ENCODE data around the gene PTGES. TPM values are rescaled to one million over a fixed set of nuclear protein-coding genes. Genes with fewer than 3 reads are reported as not detected.
"Not testable (repeated sequence)": the region's sequence is repeated elsewhere in the genome, so short reads cannot be mapped to it uniquely, and the experiment has no call there.

PTGES gene
- total and polyA plus RNA-seq, 5 donors from 2014 or later = 0.17 TPM; not detected in 4

- peaks cover 24% of the 10 kb centered on the region for H3K27me3 Mint-ChIP-seq
- DNase-seq (no peak), ATAC-seq (ENCODE audit: low read depth in 2 of 2) (no peak)
- H3K9me3 Mint-ChIP-seq = no peaks in the 10 kb centered on the region
- H3K36me3 ChIP-seq (ENCODE audit: control insufficient read depth, insufficient read depth, low read length) = no peaks in the 10 kb centered on the region
- no peak overlapping the region for H3K4me3 ChIP-seq (ENCODE audit: low read depth, low read length)
- H3K27me3 ChIP-seq (ENCODE audit: control insufficient read depth, insufficient read depth, low read length) = no peaks in the 10 kb centered on the region
- peaks cover 8% of the 10 kb centered on the region for H3K4me1 ChIP-seq (ENCODE audit: control insufficient read depth, insufficient read depth, low read length, poor library complexity, severe bottlenecking)
- H3K9me3 ChIP-seq (ENCODE audit: control insufficient read depth in 2 of 2, low read length in 2 of 2) = no peaks in the 10 kb centered on the region
- no peak overlapping the region for H3K27ac Mint-ChIP-seq
- H3K4me3 Mint-ChIP-seq = no peak overlapping the region
- no peak overlapping the region for H3K27ac ChIP-seq (ENCODE audit: insufficient read depth, low read length, poor library complexity, severe bottlenecking)
- H3K4me1 Mint-ChIP-seq = peaks cover 0 to 9% (median 6%) of the 10 kb centered on the region in 4 donors
- no peaks in the 10 kb centered on the region for H3K36me3 Mint-ChIP-seq
Observed at GRCh38 chr9:129750013-129750638, 2.7 kb downstream of the PTGES start.

- no peaks in the 10 kb centered on the region for H3K36me3 ChIP-seq (ENCODE audit: control insufficient read depth, insufficient read depth, low read length)
- no peak overlapping the region for H3K4me3 ChIP-seq (ENCODE audit: low read depth, low read length)
- no peaks in the 10 kb centered on the region for H3K27me3 ChIP-seq (ENCODE audit: control insufficient read depth, insufficient read depth, low read length)
- no peak overlapping the region for H3K27ac ChIP-seq (ENCODE audit: insufficient read depth, low read length, poor library complexity, severe bottlenecking)
- Mint-ChIP-seq H3K4me1 (peaks cover 0 to 9% (median 6%) of the 10 kb centered on the region in 4 donors), H3K4me3 (peak overlapping the region in 1 of 4 donors; percentile 46), H3K36me3 (no peaks in the 10 kb centered on the region), H3K9me3 (no peaks in the 10 kb centered on the region), H3K27me3 (peaks cover 24% of the 10 kb centered on the region), H3K27ac (no peak overlapping the region)
- DNase-seq (no peak), ATAC-seq (ENCODE audit: low read depth in 2 of 2) (no peak)
- H3K4me1 ChIP-seq (ENCODE audit: control insufficient read depth, insufficient read depth, low read length, poor library complexity, severe bottlenecking) = peaks cover 8% of the 10 kb centered on the region
- H3K9me3 ChIP-seq (ENCODE audit: control insufficient read depth in 2 of 2, low read length in 2 of 2) = no peaks in the 10 kb centered on the region
Observed at GRCh38 chr9:129749575-129749974, 3.3 kb downstream of the PTGES start.

GRCh38 chr9:129749052-129749451, 3.8 kb downstream of the PTGES start:
- H3K36me3 ChIP-seq (ENCODE audit: control insufficient read depth, insufficient read depth, low read length); H3K27me3 ChIP-seq (ENCODE audit: control insufficient read depth, insufficient read depth, low read length); H3K27ac ChIP-seq (ENCODE audit: insufficient read depth, low read length, poor library complexity, severe bottlenecking); H3K4me1 Mint-ChIP-seq; H3K9me3 Mint-ChIP-seq; H3K36me3 Mint-ChIP-seq; H3K4me1 ChIP-seq (ENCODE audit: control insufficient read depth, insufficient read depth, low read length, poor library complexity, severe bottlenecking); H3K4me3 Mint-ChIP-seq; H3K4me3 ChIP-seq (ENCODE audit: low read depth, low read length); H3K9me3 ChIP-seq (ENCODE audit: control insufficient read depth in 2 of 2, low read length in 2 of 2); DNase-seq; ATAC-seq (ENCODE audit: low read depth in 2 of 2): not testable (repeated sequence)
- Mint-ChIP-seq H3K27ac (peak overlapping the region in 1 of 3 donors; percentile 56), H3K27me3 (peaks cover 22% of the 10 kb centered on the region)

GRCh38 chr9:129748249-129748648, 4.6 kb downstream of the PTGES start:
- no peaks in the 10 kb centered on the region for H3K9me3 ChIP-seq (ENCODE audit: control insufficient read depth in 2 of 2, low read length in 2 of 2)
- peaks cover 8% of the 10 kb centered on the region for H3K4me1 ChIP-seq (ENCODE audit: control insufficient read depth, insufficient read depth, low read length, poor library complexity, severe bottlenecking)
- H3K27ac ChIP-seq (ENCODE audit: insufficient read depth, low read length, poor library complexity, severe bottlenecking) = no peak overlapping the region
- no peaks in the 10 kb centered on the region for H3K9me3 Mint-ChIP-seq
- no peak for ATAC-seq (ENCODE audit: low read depth in 2 of 2)
- peaks cover 0 to 9% (median 3%) of the 10 kb centered on the region in 4 donors for H3K4me1 Mint-ChIP-seq
- no peaks in the 10 kb centered on the region for H3K27me3 ChIP-seq (ENCODE audit: control insufficient read depth, insufficient read depth, low read length)
- DNase-seq = no peak
- H3K27me3 Mint-ChIP-seq = peaks cover 14% of the 10 kb centered on the region
- H3K36me3 ChIP-seq (ENCODE audit: control insufficient read depth, insufficient read depth, low read length) = no peaks in the 10 kb centered on the region
- H3K36me3 Mint-ChIP-seq = no peaks in the 10 kb centered on the region
- H3K4me3 ChIP-seq (ENCODE audit: low read depth, low read length) = no peak overlapping the region
- H3K4me3 Mint-ChIP-seq = no peak overlapping the region
- no peak overlapping the region for H3K27ac Mint-ChIP-seq

- Mint-ChIP-seq H3K27ac (no peak overlapping the region), H3K9me3 (no peaks in the 10 kb centered on the region), H3K36me3 (no peaks in the 10 kb centered on the region), H3K4me3 (no peak overlapping the region), H3K27me3 (no peaks in the 10 kb centered on the region), H3K4me1 (no peaks in the 10 kb centered on the region)
- no peak for DNase-seq
- ATAC-seq (ENCODE audit: low read depth in 2 of 2) = no peak
- Histone ChIP-seq H3K36me3 (ENCODE audit: control insufficient read depth, insufficient read depth, low read length) (no peaks in the 10 kb centered on the region), H3K27me3 (ENCODE audit: control insufficient read depth, insufficient read depth, low read length) (no peaks in the 10 kb centered on the region), H3K9me3 (ENCODE audit: control insufficient read depth in 2 of 2, low read length in 2 of 2) (no peaks in the 10 kb centered on the region), H3K4me1 (ENCODE audit: control insufficient read depth, insufficient read depth, low read length, poor library complexity, severe bottlenecking) (no peaks in the 10 kb centered on the region), H3K4me3 (ENCODE audit: low read depth, low read length) (no peak overlapping the region), H3K27ac (ENCODE audit: insufficient read depth, low read length, poor library complexity, severe bottlenecking) (no peak overlapping the region)
Observed at GRCh38 chr9:129746092-129746777, 6.6 kb downstream of the PTGES start.

- no peak for ATAC-seq (ENCODE audit: low read depth in 2 of 2)
- Histone ChIP-seq H3K4me1 (ENCODE audit: control insufficient read depth, insufficient read depth, low read length, poor library complexity, severe bottlenecking) (no peaks in the 10 kb centered on the region), H3K4me3 (ENCODE audit: low read depth, low read length) (no peak overlapping the region), H3K9me3 (ENCODE audit: control insufficient read depth in 2 of 2, low read length in 2 of 2) (no peaks in the 10 kb centered on the region), H3K27me3 (ENCODE audit: control insufficient read depth, insufficient read depth, low read length) (no peaks in the 10 kb centered on the region), H3K36me3 (ENCODE audit: control insufficient read depth, insufficient read depth, low read length) (no peaks in the 10 kb centered on the region), H3K27ac (ENCODE audit: insufficient read depth, low read length, poor library complexity, severe bottlenecking) (no peak overlapping the region)
- Mint-ChIP-seq H3K27ac (no peak overlapping the region), H3K9me3 (no peaks in the 10 kb centered on the region), H3K4me1 (no peaks in the 10 kb centered on the region), H3K27me3 (no peaks in the 10 kb centered on the region), H3K36me3 (no peaks in the 10 kb centered on the region), H3K4me3 (no peak overlapping the region)
- no peak for DNase-seq
Observed at GRCh38 chr9:129745200-129745599, 7.6 kb downstream of the PTGES start.

GRCh38 chr9:129740666-129741464, 12.0 kb downstream of the PTGES start:
- H3K9me3 ChIP-seq (ENCODE audit: control insufficient read depth in 2 of 2, low read length in 2 of 2) = no peaks in the 10 kb centered on the region
- peaks cover 10% of the 10 kb centered on the region for H3K27me3 Mint-ChIP-seq
- H3K4me1 ChIP-seq (ENCODE audit: control insufficient read depth, insufficient read depth, low read length, poor library complexity, severe bottlenecking) = peaks cover 8% of the 10 kb centered on the region
- no peaks in the 10 kb centered on the region for H3K9me3 Mint-ChIP-seq
- H3K4me3 ChIP-seq (ENCODE audit: low read depth, low read length) = no peak overlapping the region
- H3K36me3 ChIP-seq (ENCODE audit: control insufficient read depth, insufficient read depth, low read length) = no peaks in the 10 kb centered on the region
- H3K36me3 Mint-ChIP-seq = no peaks in the 10 kb centered on the region
- peaks cover 4 to 10% (median 6%) of the 10 kb centered on the region in 4 donors for H3K4me1 Mint-ChIP-seq
- peak overlapping the region in 1 of 4 donors; percentile 54 for H3K4me3 Mint-ChIP-seq
- no peak overlapping the region for H3K27ac ChIP-seq (ENCODE audit: insufficient read depth, low read length, poor library complexity, severe bottlenecking)
- H3K27me3 ChIP-seq (ENCODE audit: control insufficient read depth, insufficient read depth, low read length) = no peaks in the 10 kb centered on the region
- DNase-seq = no peak
- no peak for ATAC-seq (ENCODE audit: low read depth in 2 of 2)
- no peak overlapping the region for H3K27ac Mint-ChIP-seq
